Sigmoid colon (tissue), 3 donors: Measurements from ENCODE around the gene BACE2.

Experiments
- POLR2A ChIP-seq, 2 donors: fragments of 450-650 bp; IDR thresholded peaks; one replicate each; pipeline ENCODE4 v1.6.1; 2016; ENCODE audit warnings: antibody characterized with exemption in 2 of 2, mild to moderate bottlenecking in 2 of 2, moderate library complexity in 2 of 2
- TF ChIP-seq, protein P1 (sequence below), 4 experiments: fragments of 450-650 bp in 3 of 4; fragments of 200-600 bp in 1 of 4; IDR thresholded peaks; one replicate each; pipeline ENCODE4 v1.5.1; 2016 to 2019; ENCODE audit warnings: antibody characterized with exemption in 4 of 4, mild to moderate bottlenecking in 3 of 4, moderate library complexity in 2 of 4

DNA sequence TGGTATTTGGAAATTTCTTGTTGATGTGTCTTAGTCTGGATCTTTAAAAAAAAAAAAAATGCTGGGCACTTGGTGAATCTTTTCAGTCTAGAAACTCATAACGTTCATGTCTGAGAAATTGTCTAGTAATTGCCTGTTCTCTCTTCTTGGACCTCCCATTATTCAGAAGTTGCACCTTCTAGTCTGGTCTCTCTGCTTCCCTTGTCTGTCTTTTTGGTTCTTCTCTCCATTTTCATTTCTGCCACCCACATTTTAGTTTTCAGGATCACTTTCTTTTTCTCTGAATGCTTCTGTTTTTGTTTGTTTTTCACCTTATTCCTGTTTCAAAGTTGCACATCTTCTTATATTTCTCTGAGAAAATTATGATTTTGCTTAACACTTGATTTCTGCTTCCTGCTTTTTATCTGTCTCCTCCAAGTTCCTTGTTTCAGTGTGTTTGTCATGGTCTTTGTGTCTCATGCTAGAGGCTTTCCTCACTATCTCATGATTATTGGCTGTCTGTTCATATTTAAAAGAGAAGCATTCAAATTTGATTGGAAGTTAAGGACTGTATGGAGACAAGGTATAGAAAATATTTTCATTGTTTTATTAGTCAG lies 21.3 kb downstream of the BACE2 start:
- no peak for TF ChIP-seq POLR2A (IDR thresholded peaks at IDR 0.05)
- TF ChIP-seq, protein P1, sequence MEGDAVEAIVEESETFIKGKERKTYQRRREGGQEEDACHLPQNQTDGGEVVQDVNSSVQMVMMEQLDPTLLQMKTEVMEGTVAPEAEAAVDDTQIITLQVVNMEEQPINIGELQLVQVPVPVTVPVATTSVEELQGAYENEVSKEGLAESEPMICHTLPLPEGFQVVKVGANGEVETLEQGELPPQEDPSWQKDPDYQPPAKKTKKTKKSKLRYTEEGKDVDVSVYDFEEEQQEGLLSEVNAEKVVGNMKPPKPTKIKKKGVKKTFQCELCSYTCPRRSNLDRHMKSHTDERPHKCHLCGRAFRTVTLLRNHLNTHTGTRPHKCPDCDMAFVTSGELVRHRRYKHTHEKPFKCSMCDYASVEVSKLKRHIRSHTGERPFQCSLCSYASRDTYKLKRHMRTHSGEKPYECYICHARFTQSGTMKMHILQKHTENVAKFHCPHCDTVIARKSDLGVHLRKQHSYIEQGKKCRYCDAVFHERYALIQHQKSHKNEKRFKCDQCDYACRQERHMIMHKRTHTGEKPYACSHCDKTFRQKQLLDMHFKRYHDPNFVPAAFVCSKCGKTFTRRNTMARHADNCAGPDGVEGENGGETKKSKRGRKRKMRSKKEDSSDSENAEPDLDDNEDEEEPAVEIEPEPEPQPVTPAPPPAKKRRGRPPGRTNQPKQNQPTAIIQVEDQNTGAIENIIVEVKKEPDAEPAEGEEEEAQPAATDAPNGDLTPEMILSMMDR (IDR thresholded peaks at IDR 0.05): no peak
